ENCODE measurements around the gene NAA40.

The NAA40 gene

GRCh38 chr11:63913866-63914830 is 24.7 kb upstream of the NAA40 start:
- no peak for DNase-seq

GRCh38 chr11:63914896-63915691 is 23.7 kb upstream of the NAA40 start:
- DNase-seq = no peak

DNA sequence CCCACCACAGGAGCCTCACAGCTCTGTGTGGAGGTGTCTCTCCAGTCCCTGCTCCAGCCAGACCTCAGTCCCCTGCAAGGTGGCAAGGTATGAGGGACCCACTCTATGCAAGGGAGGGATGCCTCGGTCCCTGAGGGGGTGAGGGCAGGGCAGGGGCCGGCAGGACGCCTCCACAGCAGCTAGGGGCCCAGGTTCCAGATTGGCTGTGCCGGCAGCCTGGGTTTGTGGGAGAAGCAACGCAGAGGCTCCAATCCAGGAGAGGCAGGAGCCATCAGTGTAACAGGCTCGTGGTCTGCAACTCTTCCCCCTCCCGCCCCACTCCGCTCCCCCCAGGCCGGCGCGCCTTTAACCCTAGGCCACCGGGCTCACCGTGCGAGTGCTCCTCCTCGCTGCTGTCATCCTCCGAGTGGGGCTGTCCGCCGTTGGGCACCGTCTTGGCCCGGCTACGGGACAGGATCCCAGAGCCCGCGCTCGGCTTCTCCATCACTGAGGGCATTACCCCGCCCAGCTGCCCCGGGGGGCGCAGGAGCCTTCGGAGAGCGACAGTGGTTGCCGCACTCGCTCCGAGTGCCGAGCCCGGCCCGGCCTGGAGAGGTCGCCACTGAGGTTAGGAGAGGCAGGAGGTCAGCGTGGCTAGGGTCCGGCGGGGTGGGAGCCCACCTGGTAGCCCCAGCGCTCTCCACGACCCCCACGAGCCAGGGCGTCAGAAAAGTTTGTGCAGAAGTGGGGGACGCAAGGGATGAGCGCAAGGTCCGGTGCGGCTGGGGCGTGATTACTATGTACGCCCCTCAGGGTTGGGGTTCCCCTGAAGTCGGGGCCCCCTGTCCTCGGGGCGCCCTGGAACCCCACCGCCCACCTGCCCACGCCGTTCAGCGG is 22.6 kb upstream of the NAA40 start:
- peak; percentile 26 for DNase-seq

DNA sequence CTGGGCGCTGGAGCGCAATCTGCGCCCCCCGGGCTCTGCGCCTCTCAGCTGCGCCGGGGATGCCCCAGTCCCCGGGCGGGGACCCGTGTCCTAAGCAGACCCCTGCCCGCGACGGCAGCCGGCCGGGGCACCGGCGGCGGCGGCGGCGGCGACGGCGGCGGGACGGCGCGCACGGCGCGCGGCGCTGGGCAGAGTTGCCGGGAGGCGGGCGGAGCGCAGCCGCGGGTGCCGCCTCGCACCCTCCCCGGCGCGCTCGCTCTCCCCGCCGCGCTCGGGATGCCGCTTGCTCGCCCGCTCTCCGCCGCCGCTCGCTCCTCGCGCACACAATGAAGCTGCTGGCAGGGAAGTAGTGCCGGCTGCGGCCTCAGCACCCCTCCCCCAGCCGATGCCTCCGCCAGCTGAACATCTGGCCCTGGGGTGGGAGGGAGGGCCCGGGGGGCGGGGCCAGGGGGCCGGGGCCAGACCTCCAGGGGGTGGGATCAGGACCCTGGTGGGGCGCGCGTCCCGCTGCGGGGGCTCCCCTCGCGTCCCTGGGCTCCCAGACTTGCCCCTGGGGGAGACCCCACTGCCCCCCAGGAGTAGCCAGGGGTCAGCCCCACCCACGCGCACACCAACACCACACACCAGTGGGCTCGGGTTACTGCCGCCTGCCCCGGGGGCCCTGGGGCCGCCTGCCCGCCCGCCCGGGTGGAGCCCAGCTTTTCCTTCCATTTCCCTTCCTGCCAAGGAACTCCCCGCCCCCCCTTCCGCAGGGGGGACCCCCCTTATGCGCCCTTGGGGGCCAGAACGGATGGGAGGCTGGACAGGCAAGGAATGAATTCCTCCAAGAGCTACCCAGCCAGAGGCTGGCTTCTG is 21.7 kb upstream of the NAA40 start, which contains the start of gene RCOR2:
RCOR2 (minus strand) TSS at position 328 of the 855 bp plus-strand sequence. CDS start 708 bp downstream, outside the sequence.
- DNase-seq = peak; percentile 89

DNA sequence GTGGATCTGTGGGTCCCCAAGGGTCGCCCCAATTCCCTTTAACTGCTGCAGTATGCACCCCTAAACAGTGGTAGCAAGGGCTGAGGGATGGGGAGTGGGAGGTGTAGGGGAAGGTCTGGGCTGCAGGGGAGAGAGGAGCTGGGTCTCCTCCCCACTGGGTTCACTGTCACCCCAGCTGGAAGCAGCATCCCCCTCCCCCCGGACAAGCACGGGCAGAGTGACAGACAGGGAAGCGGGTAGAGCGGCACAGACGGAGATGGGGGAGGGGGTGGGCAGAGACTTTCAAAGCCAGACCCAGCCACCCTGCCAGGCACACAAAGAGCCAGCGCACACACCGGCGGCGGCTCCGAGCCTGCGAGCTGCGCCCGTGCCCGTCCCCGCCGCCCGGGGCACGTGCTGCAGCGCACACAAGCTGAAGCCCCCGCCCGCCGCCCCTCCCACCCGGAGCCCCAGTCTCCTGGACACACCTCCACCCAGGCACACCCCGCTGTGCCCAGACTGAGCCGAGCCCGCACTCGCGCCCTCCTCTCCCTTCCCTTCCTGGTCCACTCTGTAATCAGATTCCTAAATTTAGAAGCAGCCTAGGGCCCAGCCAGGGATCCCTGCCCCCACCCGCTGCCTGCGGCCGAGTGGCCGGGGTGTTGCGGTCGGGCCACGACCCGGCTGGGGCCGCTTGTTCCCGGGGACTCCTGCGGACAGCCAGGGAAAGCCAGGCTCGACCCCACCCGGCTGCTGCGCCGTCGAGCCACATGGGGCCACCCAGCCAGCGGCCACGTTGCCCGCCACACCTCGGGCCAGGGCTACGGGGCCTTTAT is 20.9 kb upstream of the NAA40 start:
- DNase-seq = peak; percentile 68

DNA sequence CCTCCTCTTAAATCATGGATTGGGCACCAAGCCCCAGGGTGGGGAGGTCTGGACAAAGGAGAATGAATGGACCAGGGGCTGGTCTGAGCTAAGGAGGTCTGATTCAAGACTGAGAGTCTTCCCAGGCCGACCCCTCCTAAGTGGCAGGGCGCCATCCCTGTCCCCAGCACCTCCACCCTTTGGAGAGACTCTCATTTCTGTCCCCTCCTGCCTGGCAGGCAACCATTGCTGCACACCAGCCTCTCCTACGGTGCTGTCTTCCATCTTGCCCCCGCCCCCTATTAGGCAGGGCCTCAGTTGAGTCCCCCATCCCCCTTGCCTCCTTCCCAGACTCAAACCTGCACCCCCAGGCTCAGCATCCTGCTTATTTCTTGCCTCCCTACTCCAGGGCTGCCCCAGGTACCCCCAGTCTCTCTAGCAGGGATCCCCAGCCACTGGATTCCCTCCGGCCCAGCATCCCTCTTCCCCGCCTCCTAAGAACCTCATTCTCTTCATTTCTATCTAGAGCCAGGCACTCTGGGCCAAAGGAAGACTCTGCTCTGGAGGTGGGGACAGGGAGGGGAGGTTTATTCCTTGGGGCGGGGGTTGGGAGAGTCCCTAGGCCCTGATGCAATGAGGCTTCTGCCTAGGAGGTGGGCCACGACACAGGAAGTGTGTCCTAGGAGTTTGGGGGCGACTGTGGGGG is 20.2 kb upstream of the NAA40 start:
- DNase-seq = peak; percentile 28

DNA sequence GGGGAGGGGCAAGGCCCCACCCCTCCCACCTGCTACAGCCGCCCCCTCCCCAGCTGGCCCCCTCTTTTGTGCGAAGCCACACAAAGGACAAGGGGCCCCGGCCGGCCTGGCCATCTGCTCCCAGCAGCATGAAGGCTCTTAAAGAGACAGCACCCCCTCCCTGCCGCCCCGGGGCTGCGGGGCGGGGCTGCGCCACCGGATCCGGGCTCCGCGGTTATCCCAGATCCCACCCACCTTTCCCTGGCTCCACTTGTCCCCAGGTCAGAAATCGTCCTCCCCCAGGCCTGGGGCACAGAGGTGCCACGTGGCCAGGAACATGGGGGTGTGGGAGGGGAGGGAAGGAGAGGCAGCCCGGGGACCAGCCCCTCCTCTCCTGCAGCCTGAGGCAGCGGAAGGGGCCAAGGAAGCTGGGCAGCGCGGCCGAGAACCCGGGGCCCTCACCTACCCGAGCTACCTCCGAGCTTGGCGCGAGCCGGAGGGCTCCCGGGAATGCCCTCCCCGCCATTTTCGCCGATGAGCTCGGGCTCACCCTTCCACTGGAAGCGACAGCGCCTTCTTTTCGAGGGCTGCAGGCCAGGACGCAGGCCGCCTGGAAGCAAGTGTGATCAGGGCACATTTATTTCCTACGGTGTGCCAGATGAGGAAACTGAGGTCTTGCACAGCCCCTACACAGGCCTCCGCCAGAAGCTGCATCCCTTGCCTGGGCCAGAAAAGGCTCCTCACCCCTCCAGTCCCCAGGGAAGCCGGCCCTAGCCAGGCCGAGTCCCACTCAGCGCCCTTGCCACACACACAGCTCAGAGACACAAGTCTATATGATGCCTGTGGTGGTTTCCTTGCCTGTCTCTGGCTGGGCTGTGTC is 19.3 kb upstream of the NAA40 start:
- peak; percentile 46 for DNase-seq

GRCh38 chr11:63920126-63920938 is 18.5 kb upstream of the NAA40 start:
- peak; percentile 81 for DNase-seq

DNA sequence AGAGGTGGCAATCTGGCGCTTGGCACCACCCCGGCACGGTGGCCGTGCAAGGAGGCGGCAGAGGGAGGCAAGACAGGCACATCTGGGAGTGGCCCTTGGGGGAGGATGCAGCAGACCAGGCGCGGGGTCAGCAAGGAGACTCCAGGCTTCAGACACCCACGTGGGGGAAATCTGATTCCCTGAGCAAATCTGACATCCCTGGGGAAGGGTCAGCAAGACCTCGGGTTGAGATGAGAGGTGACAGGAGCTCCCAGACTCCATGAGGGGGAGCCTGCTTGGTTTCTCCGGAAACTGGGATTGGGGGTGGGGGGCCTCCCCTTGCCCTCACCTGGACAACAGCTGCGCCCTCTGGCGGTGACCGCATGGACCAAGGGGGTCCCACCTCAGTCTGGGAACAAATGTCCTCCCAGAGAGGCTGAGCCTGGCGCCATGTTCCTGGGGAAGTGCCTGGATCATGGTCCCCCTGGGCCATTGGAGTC is 17.8 kb upstream of the NAA40 start:
- no peak for DNase-seq

DNA sequence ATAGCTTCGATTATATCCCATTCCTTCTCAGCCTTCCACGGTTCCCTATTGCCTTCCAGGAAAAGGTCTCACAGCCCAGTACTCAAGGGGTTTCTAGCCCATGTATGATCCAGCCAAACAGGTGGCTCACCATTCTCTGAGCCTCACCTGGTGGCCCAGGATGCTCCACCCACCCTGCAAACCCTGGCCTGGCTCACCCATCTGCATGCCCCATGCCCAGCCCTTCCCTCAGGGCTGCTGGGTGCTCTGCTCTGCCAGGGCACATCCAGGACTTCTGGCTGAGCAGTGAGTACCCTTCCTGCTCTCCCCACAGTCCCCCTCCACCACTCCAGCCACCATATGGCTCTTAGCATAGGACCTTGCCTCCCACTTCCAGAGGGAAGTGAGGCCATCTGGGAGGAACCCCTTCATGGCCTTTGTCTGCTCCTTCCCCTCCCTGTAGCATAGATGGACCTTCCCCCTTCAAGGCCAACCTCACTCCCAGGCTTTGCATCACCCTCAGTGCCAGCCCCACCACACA is 16.1 kb upstream of the NAA40 start:
- no peak for DNase-seq

- DNase-seq = no peak
Measured at GRCh38 chr11:63923319-63923718, 15.5 kb upstream of the NAA40 start.

GRCh38 chr11:63929616-63930015 is 9.2 kb upstream of the NAA40 start:
- DNase-seq = no peak

- DNase-seq = no peak
Measured at GRCh38 chr11:63931045-63931444, 7.8 kb upstream of the NAA40 start.

DNA sequence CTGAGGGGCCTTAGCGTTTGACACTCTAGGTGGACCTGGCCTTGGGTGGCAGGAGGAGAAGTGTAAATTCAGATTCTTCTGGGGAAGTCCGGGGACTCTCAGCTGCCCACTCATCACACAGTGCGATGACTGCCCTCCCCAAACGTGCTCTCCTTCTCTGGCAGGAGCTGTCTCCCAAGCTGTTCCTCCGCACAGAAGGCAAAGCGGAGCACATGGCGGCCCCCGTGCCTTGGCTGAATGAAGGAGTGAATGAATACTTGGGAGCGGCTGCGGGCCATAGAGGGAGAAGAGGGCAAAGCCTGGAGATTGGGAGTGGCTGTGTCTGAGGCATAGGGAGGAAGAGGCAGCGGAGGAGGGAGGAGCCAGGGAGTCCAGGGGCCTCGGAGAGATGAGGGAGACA is 6.9 kb upstream of the NAA40 start:
- DNase-seq = no peak

- peak; percentile 52 for DNase-seq
Measured at GRCh38 chr11:63933459-63933858, 5.3 kb upstream of the NAA40 start.

DNA sequence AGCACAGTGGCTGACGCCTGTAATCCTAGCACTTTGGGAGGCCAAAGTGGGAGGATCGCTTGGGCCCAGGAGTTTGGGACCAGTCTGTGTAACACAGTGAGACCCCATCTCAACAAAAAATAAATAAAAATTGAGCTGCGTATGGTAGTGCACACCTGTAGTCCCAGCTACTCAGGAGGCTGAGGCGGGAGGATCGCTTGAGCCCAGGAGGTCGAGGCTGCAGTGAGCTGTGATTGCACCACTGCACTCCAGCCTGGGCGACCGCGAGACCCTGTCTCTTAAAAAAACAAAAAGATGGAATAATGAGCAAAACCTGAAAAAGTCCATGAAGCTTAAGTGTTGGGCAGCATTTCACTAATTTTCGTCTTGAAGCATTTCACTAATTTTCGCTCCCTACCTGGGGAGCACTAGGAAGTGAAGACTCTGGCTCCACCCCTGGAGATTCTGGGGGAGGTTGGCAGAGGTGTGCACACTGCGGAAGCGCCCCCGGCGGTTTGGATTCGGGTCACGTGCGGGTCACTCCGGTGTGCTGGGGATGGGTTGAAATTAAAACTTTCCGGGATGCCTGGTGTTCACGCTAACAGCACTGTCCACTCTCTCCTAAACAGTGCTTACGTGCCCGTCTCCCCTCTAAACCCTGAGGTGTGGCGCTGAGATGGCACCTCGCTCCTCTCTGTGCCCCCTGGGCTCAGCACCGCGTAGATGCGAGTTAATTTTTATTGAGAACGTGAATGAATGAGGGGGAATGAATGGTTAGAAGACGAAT is 906 bp upstream of the NAA40 start:
- DNase-seq = no peak

GRCh38 chr11:63939397-63939891 is 642 bp downstream of the NAA40 start:
- DNase-seq = no peak

Measured in midbrain (tissue), 1 donor.